ENCODE data around the gene TAS2R10.
"Not testable (repeated sequence)": the region's sequence is repeated elsewhere in the genome, so short reads cannot be mapped to it uniquely, and the experiment has no call there.

The TAS2R10 gene

GRCh38 chr12:10791769-10792168 is 34.4 kb downstream of the TAS2R10 start:
- not testable (repeated sequence) for H2AK5ac ChIP-seq (ENCODE audit: low read depth, low read length); H2BK5ac ChIP-seq (ENCODE audit: low read length); H3K36me3 ChIP-seq (replicated peaks in 1 of 2; ENCODE audit: control insufficient read depth in 2 of 2, insufficient read depth in 2 of 2, low read length in 2 of 2); H4K91ac ChIP-seq (ENCODE audit: low read depth, low read length, poor library complexity); H3K4me1 ChIP-seq (ENCODE audit: control insufficient read depth in 2 of 2, insufficient read depth in 1 of 2, low read depth in 1 of 2, low read length in 2 of 2); H3K27me3 ChIP-seq (ENCODE audit: control insufficient read depth in 3 of 3, insufficient read depth in 3 of 3, low read depth in 1 of 3, low read length in 3 of 3); H3K14ac ChIP-seq (ENCODE audit: low read length); H2BK120ac ChIP-seq (ENCODE audit: low read depth, low read length); H3K9me3 ChIP-seq (replicated peaks in 1 of 2; ENCODE audit: control insufficient read depth in 2 of 2, insufficient read depth in 1 of 2, low read depth in 1 of 2, low read length in 2 of 2); H3K4ac ChIP-seq (ENCODE audit: low read length); H3K18ac ChIP-seq (ENCODE audit: low read length); DNase-seq (ENCODE audit: low spot score); H3K79me1 ChIP-seq (ENCODE audit: low read depth, low read length); H2BK15ac ChIP-seq (ENCODE audit: low read length); H2BK12ac ChIP-seq (ENCODE audit: low read length); H2AFZ ChIP-seq (ENCODE audit: low read length); H3K4me2 ChIP-seq (ENCODE audit: insufficient read depth, low read length, poor library complexity, severe bottlenecking); H3K9ac ChIP-seq (ENCODE audit: low read depth, low read length, poor library complexity); H4K8ac ChIP-seq (ENCODE audit: low read depth, low read length); H3K23ac ChIP-seq (ENCODE audit: low read depth, low read length, poor library complexity); H3K4me3 ChIP-seq (ENCODE audit: low read length in 2 of 2); H3K27ac ChIP-seq (replicated peaks; ENCODE audit: low read length)
- WGBS, 2 donors (ENCODE audit: extremely low coverage in 2 of 2, insufficient read length in 2 of 2, insufficient replicate concordance in 1 of 2), result no CpG with 5 or more reads among the region's 4 CpGs

- Histone ChIP-seq H2AK5ac (ENCODE audit: low read depth, low read length) (no peak overlapping the region), H4K8ac (ENCODE audit: low read depth, low read length) (no peak overlapping the region), H3K9me3 (replicated peaks in 1 of 2; ENCODE audit: control insufficient read depth in 2 of 2, insufficient read depth in 1 of 2, low read depth in 1 of 2, low read length in 2 of 2) (no peaks in the 10 kb centered on the region), H3K4ac (ENCODE audit: low read length) (no peak overlapping the region), H3K18ac (ENCODE audit: low read length) (no peak overlapping the region), H3K4me2 (ENCODE audit: insufficient read depth, low read length, poor library complexity, severe bottlenecking) (no peak overlapping the region), H3K4me3 (ENCODE audit: low read length in 2 of 2) (no peak overlapping the region), H2BK12ac (ENCODE audit: low read length) (no peak overlapping the region), H4K91ac (ENCODE audit: low read depth, low read length, poor library complexity) (no peak overlapping the region), H3K27me3 (ENCODE audit: control insufficient read depth in 3 of 3, insufficient read depth in 3 of 3, low read depth in 1 of 3, low read length in 3 of 3) (no peaks in the 10 kb centered on the region), H3K36me3 (replicated peaks in 1 of 2; ENCODE audit: control insufficient read depth in 2 of 2, insufficient read depth in 2 of 2, low read length in 2 of 2) (no peaks in the 10 kb centered on the region), H2AFZ (ENCODE audit: low read length) (no peak overlapping the region), H3K4me1 (ENCODE audit: control insufficient read depth in 2 of 2, insufficient read depth in 1 of 2, low read depth in 1 of 2, low read length in 2 of 2) (peaks cover 0 to 3% of the 10 kb centered on the region in 2 donors), H3K27ac (replicated peaks; ENCODE audit: low read length) (no peak overlapping the region), H3K9ac (ENCODE audit: low read depth, low read length, poor library complexity) (no peak overlapping the region), H3K14ac (ENCODE audit: low read length) (no peak overlapping the region), H3K79me1 (ENCODE audit: low read depth, low read length) (no peaks in the 10 kb centered on the region), H2BK5ac (ENCODE audit: low read length) (no peak overlapping the region), H2BK120ac (ENCODE audit: low read depth, low read length) (no peak overlapping the region), H3K23ac (ENCODE audit: low read depth, low read length, poor library complexity) (no peak overlapping the region), H2BK15ac (ENCODE audit: low read length) (no peak overlapping the region)
- no peak for DNase-seq (ENCODE audit: low spot score)
- WGBS, 2 donors (ENCODE audit: extremely low coverage in 2 of 2, insufficient read length in 2 of 2, insufficient replicate concordance in 1 of 2), result no CpG with 5 or more reads among the region's 5 CpGs
Measured at GRCh38 chr12:10783252-10783651, 42.9 kb downstream of the TAS2R10 start.

GRCh38 chr12:10779103-10779502 is 47.1 kb downstream of the TAS2R10 start:
- H3K14ac ChIP-seq (ENCODE audit: low read length), result no peak overlapping the region
- no peak overlapping the region for H3K4me2 ChIP-seq (ENCODE audit: insufficient read depth, low read length, poor library complexity, severe bottlenecking)
- H3K4ac ChIP-seq (ENCODE audit: low read length), result no peak overlapping the region
- peaks cover 0 to 4% (median 0%) of the 10 kb centered on the region in 3 experiments for H3K27me3 ChIP-seq (ENCODE audit: control insufficient read depth in 3 of 3, insufficient read depth in 3 of 3, low read depth in 1 of 3, low read length in 3 of 3)
- no peak overlapping the region for H3K9ac ChIP-seq (ENCODE audit: low read depth, low read length, poor library complexity)
- no peak overlapping the region for H3K23ac ChIP-seq (ENCODE audit: low read depth, low read length, poor library complexity)
- H4K8ac ChIP-seq (ENCODE audit: low read depth, low read length), result no peak overlapping the region
- no peaks in the 10 kb centered on the region for H3K36me3 ChIP-seq (replicated peaks in 1 of 2; ENCODE audit: control insufficient read depth in 2 of 2, insufficient read depth in 2 of 2, low read length in 2 of 2)
- H2BK5ac ChIP-seq (ENCODE audit: low read length), result no peak overlapping the region
- WGBS, 2 donors (ENCODE audit: extremely low coverage in 2 of 2, insufficient read length in 2 of 2, insufficient replicate concordance in 1 of 2), result no CpG with 5 or more reads among the region's 2 CpGs
- no peak overlapping the region for H2BK120ac ChIP-seq (ENCODE audit: low read depth, low read length)
- no peak overlapping the region for H2AK5ac ChIP-seq (ENCODE audit: low read depth, low read length)
- H3K79me1 ChIP-seq (ENCODE audit: low read depth, low read length), result no peaks in the 10 kb centered on the region
- no peak overlapping the region for H2AFZ ChIP-seq (ENCODE audit: low read length)
- H3K9me3 ChIP-seq (replicated peaks in 1 of 2; ENCODE audit: control insufficient read depth in 2 of 2, insufficient read depth in 1 of 2, low read depth in 1 of 2, low read length in 2 of 2), result no peaks in the 10 kb centered on the region
- no peak overlapping the region for H2BK15ac ChIP-seq (ENCODE audit: low read length)
- peak overlapping the region; percentile 41 for H3K27ac ChIP-seq (replicated peaks; ENCODE audit: low read length)
- peaks cover 0 to 3% of the 10 kb centered on the region in 2 donors for H3K4me1 ChIP-seq (ENCODE audit: control insufficient read depth in 2 of 2, insufficient read depth in 1 of 2, low read depth in 1 of 2, low read length in 2 of 2)
- no peak overlapping the region for H2BK12ac ChIP-seq (ENCODE audit: low read length)
- H3K4me3 ChIP-seq (ENCODE audit: low read length in 2 of 2), result no peak overlapping the region
- no peak for DNase-seq (ENCODE audit: low spot score)
- no peak overlapping the region for H3K18ac ChIP-seq (ENCODE audit: low read length)
- H4K91ac ChIP-seq (ENCODE audit: low read depth, low read length, poor library complexity), result no peak overlapping the region

Small RNA genes lying within 50 kb of the gene (small RNA-seq; reads per million reads assigned to genes)
- 1.6 reads per million for gene PRR4 (ENCODE audit: insufficient read depth)

All from neuronal stem cell (in vitro differentiated cells).